Fibroblast of skin of right biceps (primary cell): Measurements from ENCODE around the gene ZNF646.

Source experiments
- DNase-seq: peaks from one replicate; pipeline ENCODE4 v3.0.0-alpha.2; 2013

Gene ZNF646

GRCh38 chr16:31108794-31109558, 34.8 kb downstream of the ZNF646 start:
- DNase-seq, result no peak

GRCh38 chr16:31109622-31110021, 35.4 kb downstream of the ZNF646 start:
- DNase-seq, result no peak

GRCh38 chr16:31110106-31111034, 36.1 kb downstream of the ZNF646 start:
- no peak for DNase-seq

- no peak for DNase-seq
Measured at GRCh38 chr16:31111881-31112466, 37.8 kb downstream of the ZNF646 start.

GRCh38 chr16:31112711-31113110, 38.5 kb downstream of the ZNF646 start:
- no peak for DNase-seq

- DNase-seq, result no peak
Measured at GRCh38 chr16:31113121-31114120, 39.2 kb downstream of the ZNF646 start.

- no peak for DNase-seq
Measured at GRCh38 chr16:31114468-31114867, 40.2 kb downstream of the ZNF646 start.

- DNase-seq, result peak; percentile 98
Measured at GRCh38 chr16:31117384-31118222, 43.4 kb downstream of the ZNF646 start, which contains the start of gene KAT8. KAT8 (plus strand) TSS chr16:31117664; CDS start chr16:31117682, 18 bp downstream.

- DNase-seq, result peak; percentile 47
Measured at GRCh38 chr16:31118223-31119155, 44.3 kb downstream of the ZNF646 start.

GRCh38 chr16:31120129-31120528, 45.9 kb downstream of the ZNF646 start:
- no peak for DNase-seq

- no peak for DNase-seq
Measured at GRCh38 chr16:31125844-31126243, 51.6 kb downstream of the ZNF646 start.

- DNase-seq, result no peak
Measured at GRCh38 chr16:31127182-31127581, 53.0 kb downstream of the ZNF646 start.

- DNase-seq, result no peak
Measured at GRCh38 chr16:31128711-31129567, 54.7 kb downstream of the ZNF646 start.

GRCh38 chr16:31129568-31130335, 55.5 kb downstream of the ZNF646 start:
- DNase-seq, result no peak

- no peak for DNase-seq
Measured at GRCh38 chr16:31130336-31130891, 56.2 kb downstream of the ZNF646 start.

GRCh38 chr16:31130899-31131298, 56.7 kb downstream of the ZNF646 start:
- no peak for DNase-seq

- DNase-seq, result no peak
Measured at GRCh38 chr16:31131416-31131815, 57.2 kb downstream of the ZNF646 start.

GRCh38 chr16:31131841-31132271, 57.6 kb downstream of the ZNF646 start:
- no peak for DNase-seq
